Smooth muscle cell of the brain vasculature (primary cell): Measurements from ENCODE around the gene YPEL2.

Source experiments
- DNase-seq: peaks from one replicate; pipeline ENCODE4 v3.0.0-alpha.2; 2012; ENCODE audit warnings: low read depth, low spot score

Gene YPEL2

DNA sequence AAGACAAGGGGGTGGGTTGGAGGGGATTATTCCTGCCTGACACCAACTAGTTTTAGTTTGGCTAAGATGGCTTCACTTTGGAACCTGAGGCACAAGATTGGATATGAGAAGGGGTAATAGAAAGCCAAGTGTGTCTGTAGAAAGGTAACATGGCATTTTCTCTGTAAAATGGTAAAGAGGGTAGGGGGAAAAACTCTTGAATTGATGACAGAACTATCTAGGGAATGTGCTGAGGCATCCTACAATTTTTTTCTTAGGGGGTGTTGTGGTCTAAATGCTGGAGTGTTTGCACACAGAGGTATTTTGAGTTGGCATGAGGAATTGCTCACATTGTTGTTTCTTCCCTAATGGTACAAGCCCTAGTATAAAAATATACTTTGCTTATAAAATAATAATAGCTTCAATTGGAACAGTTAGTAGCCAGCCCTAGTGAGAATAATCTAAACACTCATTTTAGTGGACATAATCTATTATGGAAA, 25.8 kb downstream of the YPEL2 start:
- no peak for DNase-seq

GRCh38 chr17:59357929-59358328, 26.5 kb downstream of the YPEL2 start:
- no peak for DNase-seq

- no peak for DNase-seq
Observed at GRCh38 chr17:59361386-59361785, 29.9 kb downstream of the YPEL2 start.

DNA sequence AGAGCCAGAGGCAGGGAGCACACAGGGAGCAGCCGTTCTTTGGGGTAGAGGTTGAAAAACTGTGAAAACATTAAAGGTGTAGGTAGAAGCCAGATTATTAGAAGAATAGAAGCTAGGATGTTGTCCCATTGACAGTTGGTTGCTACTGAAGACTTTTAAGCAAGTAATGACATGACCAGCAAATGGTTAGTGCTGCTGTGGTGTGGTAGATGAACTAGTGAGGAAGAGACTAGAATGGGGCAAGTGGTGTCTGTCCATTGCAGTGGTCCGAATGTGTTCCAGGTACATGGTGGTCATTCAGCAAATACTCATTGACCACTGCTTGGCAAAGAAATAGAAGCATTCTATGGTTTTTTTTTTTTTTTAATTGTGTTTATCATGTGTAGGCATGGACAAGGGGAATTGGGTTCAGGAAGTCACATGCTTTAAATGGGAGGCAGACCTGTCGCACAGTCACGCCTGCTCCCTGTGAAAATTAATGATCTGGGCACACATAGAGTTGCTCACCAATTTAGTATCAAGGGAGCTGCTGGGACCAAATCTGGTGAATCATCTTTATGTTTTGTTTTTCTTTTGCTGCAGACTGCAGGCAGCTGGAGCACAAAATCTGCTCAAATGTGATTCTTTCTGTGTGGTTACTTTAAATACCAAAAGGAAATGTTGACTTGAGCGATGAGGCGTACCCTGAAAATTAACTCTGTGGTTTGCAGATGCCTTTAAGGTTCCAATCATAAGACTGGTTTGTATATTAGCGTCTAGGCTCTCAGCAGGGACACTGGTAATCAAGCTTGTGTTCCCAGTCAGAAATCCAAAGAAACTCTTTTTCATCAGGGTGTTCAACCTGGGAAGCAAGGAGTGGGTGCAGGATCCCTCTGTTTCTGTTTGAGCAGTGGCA, 30.7 kb downstream of the YPEL2 start:
- no peak for DNase-seq

DNA sequence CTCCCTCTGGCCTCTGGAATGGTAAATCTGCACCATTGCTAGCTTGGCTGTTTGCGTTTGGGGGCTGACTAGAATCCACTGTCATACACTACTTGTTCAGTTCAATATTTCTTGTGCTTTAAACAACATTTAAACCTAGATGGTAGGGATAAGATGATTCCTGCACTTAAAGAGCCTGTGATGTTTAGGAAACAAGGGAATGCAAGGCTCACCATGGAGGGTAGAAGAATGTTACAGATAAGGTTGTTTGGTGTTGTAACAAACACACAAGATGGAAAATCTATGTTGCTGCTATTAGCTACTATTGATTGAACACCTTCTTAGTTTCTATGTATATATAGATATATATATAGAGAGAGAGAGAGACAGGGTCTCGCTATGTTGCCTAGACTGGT, 31.4 kb downstream of the YPEL2 start:
- no peak for DNase-seq

DNA sequence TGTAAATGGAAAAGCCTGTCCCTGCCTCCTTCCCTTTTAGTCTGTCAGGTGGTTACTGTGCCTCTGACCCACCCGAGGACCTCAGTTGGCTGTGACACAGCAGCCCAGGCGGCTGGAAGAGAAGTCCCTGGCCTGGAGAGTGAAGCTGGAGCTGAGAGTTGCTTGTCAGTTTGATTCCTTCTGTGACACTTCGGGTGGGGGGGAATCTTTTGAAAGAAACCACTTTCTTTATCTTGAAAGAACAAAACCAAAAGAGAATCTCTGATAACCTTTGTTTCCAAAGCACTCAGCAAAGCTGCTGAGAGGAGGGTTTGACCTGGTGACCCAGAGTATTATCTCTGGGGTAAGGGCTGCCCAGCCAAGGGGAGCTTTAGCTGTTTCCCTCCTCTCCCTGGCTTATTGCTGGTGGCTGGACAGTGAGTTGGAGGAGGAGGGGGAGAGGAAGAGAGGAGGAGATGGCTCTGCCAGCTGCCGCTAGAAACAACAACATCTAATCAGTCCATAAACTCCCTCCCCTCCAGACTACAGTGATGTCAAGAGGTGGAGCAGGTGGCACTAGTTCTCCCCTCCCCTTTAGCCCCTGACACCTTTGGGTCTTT, 34.0 kb downstream of the YPEL2 start:
- DNase-seq, result no peak

- DNase-seq, result no peak
Observed at GRCh38 chr17:59366040-59366757, 34.7 kb downstream of the YPEL2 start.

GRCh38 chr17:59366773-59367656, 35.6 kb downstream of the YPEL2 start:
- DNase-seq, result no peak

DNA sequence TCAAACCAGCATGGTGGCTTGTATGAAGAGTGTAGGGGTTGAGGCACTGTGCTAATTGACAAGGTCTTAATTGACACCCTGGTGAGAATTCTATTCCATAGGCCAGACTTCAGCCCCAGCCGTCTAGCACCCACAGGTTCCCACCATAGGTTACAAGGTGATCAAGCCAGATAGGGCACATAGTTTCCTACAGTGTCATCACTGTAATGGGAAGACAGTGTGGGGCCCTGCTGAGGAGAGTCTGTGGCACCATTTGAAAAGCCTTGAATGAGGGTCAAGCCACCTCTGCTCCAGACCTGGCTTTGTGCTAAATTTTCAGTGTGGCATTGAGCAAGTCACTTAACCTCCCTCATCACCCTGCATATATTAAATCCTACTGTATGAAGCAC, 36.2 kb downstream of the YPEL2 start:
- no peak for DNase-seq

DNA sequence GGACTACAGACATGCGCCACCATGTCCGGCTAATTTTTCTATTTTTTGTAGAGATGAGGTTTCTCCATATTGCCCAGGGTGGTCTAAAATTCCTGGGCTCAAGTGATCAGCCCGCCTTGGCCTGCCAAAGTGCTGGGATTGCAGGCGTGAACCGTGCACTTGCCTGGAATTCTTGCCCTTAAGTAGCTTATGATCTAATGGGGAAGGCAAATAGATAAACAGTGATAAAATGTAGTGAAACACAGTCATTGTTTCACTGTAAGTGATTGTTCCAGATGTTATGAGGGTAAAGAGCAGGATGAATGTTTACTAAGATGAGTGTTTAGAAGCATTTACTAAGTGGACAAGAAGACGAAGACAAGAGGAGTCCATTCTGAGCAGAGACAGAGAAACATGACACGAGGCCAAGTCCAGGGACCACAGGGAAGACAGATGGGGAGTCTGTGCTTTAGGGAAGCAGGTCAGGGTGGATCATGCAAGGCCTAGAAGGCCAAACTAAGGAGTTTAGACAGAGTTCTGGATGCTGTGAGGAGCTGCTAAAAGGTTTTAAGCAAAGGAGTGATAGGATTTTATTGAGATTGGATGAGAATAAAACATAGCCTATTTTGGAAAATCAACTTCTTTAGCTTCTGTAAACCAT, 36.9 kb downstream of the YPEL2 start:
- DNase-seq, result no peak

DNA sequence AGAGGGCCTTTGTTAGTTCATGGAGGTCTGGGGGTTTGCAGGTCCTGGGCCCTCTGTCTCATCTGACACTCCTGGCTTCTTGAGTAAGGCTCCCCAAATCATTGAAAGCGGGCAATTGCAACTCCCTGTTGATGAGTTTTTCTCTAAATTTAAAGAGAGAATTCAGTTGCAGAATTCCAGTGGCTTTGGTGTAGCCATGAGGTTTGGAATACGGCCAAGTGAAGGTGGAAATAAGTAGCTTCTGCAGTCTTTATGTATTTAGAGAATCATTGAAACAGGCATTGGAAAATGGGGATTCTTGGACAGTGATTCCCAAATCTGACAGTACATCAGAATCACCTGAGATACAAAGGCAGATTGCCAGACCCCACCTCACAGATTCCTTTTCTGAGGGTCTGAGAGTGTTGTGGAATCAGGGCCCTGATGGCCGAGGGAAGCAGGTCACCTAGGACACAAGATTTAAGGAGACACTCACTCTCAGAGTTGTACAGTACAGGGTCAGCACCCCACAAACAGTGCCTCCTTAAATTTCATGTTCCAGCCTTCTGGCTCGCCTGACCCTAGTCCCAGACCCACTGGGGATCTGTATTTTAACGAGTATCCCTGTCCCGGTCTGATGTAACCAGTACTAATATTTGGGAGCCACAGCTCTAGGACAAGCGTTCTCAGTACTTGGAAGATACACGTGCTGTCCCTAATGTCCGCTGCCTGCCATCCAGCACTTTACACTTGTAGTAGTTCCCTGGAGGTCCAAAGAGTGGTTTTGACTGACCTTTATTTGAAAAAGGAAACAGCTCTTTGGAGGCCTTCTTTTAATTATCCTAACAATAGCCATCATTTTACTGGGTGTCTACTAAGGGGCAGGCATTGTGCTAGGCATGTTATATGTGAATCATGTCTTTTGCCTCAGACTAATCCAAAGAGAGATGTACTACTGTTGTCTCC, 37.8 kb downstream of the YPEL2 start:
- no peak for DNase-seq

DNA sequence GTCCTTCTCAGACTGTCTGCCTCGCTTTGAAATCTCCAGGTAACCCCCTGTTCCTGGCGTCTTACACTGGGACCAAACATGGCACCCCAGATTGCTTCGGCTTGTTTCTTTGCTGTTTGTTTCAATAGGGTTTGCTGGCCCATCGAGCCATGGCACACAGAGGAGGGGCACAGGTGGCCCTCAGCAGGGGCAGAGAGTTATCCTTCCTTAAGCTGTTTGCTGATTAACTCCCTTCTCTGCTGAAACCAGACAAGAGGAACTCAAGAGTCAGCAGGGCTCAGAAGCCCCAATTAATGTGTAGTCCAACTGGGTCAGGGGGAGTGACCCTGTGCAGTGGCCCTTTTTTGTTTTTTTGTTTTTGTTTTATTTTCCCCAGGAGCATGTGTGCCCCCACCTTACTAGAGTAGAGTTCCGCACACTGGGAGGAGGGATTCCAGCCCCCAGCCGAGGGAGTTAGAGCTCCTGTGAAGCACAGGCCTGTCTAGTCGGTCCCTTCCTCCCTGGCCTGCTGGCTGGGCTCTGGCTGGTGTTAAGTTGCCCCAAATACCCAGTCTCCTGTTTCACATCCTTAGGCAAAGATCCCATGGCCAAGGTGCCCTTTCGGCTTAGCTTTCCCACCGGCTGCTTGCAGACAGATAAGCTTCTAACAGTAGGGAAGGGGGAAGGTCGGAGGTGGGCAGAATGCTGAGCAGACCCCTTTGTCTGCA, 39.3 kb downstream of the YPEL2 start:
- DNase-seq, result no peak

DNA sequence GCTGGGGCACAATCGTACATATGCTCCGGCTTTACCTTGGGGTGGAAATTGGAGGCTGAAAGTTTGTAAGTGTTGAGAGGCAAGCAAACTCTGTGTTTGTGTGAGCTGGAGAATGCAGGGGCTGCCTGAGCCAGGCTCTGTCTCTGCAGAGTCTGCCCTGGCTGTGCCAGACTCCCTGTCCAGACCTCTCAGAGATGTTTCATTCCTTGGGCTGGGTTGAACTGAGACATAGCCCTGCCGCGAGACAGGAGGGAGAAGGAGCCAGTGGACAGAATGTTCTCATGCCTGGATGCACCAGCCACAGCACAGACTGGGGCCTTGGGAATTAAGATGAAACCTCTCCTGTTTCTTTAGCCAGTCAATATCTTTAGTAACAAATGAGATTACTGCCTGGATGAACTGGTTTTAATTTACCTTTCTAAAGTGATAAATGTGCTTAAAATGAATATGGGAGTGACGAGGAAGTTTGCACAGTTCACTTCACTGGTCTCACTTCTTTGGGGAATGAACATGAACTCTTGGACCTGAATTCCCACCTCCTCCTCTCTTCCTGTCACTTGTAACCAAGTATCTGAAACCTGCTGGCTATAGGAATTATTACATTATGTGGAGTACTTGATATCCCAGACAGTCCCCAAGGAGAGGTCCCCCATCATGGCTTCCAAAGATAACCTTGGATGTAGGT, 40.1 kb downstream of the YPEL2 start:
- DNase-seq, result no peak

GRCh38 chr17:59372138-59372751, 40.8 kb downstream of the YPEL2 start:
- no peak for DNase-seq

GRCh38 chr17:59373882-59374495, 42.5 kb downstream of the YPEL2 start:
- DNase-seq, result no peak

- no peak for DNase-seq
Observed at GRCh38 chr17:59374612-59375011, 43.2 kb downstream of the YPEL2 start.

DNA sequence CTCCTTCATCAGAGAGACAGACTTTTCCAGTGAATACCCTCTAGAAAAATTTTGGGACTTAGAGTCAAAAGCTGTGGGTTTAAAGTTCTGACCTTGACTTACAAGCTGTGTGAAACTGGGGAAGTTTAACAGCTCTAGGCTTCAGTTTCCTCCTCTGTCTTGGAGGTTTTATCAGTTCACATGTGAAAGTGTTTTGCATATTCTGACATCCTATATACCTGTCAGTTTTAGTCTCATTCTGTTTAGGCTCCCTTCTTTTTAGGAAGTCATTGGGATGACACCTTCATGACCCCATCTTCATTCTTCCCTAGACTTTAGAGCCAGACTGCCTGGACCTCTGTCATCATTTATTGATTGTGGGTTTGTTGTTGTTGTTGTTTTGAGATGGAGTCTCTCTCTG, 44.4 kb downstream of the YPEL2 start:
- DNase-seq, result no peak

DNA sequence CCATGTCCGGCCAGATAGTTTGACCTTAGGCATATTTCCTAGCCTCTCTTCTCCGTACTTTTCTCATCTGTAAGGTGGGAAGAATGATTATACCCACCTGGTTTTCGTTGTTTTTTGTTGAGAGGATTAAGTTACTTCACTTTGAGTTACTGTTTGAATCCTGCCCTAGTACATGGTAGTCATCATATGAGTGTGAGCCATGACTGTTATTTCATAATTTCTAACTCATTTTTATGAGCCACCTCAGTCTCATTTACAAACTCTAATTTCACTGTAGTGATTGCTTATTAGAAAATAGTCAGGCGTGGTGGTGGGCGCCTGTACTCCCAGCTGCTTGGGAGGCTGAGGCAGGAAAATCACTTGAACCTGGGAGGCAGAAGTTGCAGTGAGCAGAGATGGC, 45.1 kb downstream of the YPEL2 start:
- no peak for DNase-seq
